GM18867 (cell line): ENCODE measurements around the gene ABL1.
"Not testable (repeated sequence)": the region's sequence is repeated elsewhere in the genome, so short reads cannot be mapped to it uniquely, and the experiment has no call there.

Source experiments
- ATAC-seq: cut with Tn5 transposase; IDR thresholded peaks from one replicate; pipeline ENCODE4 v1.9.1; 2021; ENCODE audit warnings: mild to moderate bottlenecking, moderate library complexity; ENCODE audit not compliant: unreplicated experiment

Gene ABL1

DNA sequence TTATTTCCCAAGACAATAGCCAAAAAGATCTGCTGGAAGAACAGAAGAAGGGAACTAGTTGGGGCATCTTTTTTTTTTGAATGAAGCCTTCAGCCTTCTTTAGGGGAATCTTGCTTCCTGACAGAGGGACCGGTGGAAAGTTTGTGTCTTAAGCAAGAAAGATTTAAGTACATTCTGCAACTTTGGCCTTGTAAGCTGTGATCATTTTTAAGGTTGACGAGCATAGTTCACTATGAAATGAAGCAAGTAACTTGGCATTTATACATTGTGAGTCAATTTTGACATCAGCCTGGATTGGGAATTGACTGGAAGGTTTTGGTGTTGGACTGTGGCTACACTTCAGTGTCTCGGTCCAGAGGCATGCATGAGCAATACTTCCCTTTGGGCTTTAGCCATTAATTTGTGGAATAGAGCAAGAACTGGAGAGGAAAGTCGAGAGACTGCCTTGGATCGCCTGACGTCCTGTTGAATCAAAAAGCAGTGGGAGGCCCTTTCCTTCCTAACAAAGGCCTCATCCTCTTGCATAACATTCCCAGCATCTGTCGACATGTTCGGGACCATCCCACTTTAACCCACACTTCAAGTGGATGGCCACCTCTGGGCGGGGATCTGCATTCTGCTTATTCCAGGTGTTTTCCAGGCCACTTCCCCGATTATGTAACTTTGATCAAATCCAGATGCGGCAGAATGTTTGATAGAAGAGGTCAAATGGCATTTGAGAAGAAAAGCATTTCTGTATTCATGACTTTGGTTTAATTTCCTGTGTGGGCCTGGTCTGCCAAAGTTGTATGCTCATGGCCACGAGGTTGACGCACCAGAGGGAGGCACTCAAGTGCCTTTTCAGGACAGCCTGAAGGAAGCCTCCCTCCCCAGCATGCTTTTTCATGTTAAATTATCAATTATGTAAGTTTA lies 12.5 kb downstream of the ABL1 start:
- ATAC-seq: no peak

DNA sequence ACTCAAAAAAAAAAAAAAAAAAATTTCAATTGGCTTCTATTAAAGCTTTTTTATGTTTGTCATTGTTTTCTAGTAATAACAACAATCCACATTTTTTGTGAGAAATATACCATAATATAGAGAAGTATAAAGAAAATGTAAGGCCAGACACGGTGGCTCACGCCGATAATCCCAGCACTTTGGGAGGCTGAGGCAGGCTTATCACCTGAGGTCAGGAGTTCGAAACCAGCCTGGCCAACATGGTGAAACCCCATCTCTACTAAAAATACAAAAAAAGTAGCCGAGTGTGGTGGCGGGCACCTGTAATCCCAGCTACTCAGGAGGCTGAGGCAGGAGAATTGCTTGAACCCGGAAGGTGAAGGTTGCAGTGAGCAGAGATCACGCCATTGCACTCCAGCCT lies 13.5 kb downstream of the ABL1 start:
- ATAC-seq: not testable (repeated sequence)

GRCh38 chr9:130849356-130849755 lies 14.3 kb downstream of the ABL1 start:
- no peak for ATAC-seq

- ATAC-seq: no peak
Measured at GRCh38 chr9:130852801-130853200, 17.7 kb downstream of the ABL1 start.

GRCh38 chr9:130854092-130854491 lies 19.0 kb downstream of the ABL1 start:
- no peak for ATAC-seq

- no peak for ATAC-seq
Measured at GRCh38 chr9:130854835-130855234, 19.8 kb downstream of the ABL1 start.

DNA sequence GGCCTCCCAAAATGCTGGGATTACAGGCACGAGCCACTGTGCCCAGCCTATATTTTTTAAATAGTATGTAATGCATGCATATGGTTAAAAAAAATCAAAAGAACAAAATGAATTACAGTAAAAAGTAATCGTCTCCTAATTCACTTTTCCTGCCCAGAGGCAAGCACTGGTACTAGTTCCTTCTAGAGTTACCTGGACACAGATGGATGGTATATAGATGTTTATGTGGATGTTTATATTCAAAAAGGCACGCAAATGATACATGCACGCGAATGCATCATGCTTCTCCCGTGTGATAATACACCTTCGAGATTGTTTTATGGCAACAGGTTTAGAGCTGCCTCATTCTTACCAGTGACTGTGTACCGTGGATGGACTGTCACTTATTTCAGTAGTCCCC lies 21.4 kb downstream of the ABL1 start:
- ATAC-seq: no peak

- no peak for ATAC-seq
Measured at GRCh38 chr9:130857864-130858738, 23.0 kb downstream of the ABL1 start.

DNA sequence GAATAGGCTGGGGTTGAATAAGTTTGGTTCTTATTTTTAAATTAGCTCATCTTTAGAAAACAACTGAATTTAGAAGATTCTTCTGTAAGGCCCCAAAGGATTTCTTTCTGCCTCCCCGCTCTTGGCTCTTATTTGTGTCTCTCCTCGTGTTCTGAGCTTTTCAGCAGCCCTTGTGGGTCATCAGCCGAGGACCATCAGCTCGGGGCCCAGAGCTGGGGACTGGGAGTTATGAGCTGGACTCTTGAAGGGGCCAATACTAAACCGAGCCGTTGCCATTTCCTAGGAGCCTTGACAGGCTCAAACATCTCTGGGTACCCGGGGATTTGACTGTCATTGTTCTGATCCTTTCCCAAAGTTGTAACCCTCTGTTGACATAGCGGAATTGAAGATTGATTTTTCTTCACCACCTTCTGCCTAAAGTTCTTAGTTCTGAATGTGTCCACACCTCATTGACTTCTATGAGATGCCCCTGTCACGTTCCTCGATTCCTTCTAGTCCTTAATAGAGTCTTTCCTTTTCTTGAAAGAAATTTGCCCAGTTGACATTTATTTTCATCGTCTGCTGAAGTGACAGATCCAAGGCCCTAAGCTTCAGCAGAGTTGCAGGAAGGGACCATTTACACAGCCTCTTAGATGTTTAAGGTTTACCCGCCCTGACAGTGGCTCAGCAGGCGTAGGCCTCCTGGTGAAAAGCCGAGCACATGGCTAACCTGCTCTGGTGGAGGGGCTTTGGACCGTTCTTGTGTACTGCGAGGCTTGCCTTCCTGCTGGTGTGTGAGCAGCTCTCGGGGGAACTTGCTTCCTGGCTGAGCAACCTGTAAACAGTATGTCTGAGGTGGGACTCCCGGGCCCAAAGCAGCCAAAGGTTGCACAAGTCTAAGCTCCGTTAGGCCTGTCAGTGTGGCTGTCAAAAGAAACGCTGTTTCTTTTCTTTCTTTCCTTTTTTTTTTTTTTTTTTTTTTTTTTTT lies 24.0 kb downstream of the ABL1 start:
- ATAC-seq: no peak

- ATAC-seq: no peak
Measured at GRCh38 chr9:130860458-130861316, 25.6 kb downstream of the ABL1 start.

DNA sequence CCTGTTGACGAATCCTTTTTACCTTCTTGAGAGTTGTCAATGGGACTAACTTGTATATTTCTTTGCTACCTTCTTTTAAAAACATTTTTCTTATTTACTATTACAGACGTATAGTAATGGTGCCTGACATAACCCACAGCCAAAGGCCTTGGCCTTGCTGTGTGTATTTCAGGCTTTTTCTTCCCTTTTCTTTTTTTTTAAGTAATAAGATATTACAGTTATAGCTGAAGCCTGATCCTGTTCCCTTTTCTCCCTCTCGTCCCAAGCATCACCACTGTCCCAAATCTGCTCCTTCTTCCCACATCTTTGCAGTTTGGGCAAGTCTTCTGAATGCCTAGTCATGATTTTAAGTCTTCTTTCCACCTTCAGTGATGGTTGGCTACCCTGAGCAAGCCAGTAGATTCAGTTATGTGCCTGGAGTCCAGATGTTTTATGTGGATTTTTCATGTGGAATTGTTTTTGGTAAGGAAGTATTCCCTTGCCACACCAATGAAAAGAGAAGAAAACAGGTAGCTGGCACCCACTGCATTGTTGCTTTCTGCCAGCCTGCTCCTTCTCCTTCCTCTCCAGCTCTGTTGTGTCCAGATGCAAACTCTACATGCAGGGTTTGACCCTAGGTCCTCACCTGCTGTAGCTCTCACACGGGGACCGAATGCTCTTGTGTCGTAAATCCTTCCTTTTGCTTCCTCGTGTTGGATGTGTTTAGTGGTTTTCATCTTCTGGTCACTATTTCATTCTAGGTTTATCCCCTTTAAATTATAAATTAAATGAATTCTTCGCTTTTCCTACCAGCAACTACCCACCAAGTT lies 26.5 kb downstream of the ABL1 start:
- no peak for ATAC-seq

DNA sequence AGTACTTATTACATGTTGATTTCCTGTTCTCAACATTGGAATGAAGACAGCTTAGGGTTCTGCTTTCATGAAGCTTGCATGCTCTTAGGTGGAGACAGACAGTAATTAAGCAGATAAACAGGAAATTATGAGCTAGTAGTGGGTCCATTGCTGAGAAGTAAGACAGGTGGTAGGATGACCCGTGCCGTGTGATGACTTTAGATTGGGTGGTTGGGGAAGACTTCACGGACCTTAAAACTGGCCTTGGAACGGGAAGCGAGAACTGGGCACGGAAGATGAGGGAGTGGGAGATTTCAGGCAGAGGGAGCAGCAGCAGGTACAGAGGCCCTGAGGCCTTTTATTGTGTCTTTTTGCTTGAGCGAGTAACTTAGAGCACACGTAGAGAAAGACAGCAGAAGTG lies 27.2 kb downstream of the ABL1 start:
- no peak for ATAC-seq

DNA sequence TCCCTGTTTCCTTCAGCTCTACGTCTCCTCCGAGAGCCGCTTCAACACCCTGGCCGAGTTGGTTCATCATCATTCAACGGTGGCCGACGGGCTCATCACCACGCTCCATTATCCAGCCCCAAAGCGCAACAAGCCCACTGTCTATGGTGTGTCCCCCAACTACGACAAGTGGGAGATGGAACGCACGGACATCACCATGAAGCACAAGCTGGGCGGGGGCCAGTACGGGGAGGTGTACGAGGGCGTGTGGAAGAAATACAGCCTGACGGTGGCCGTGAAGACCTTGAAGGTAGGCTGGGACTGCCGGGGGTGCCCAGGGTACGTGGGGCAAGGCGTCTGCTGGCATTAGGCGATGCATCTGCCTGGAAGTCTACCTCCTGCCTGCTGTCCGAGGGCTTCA lies 27.7 kb downstream of the ABL1 start:
- no peak for ATAC-seq

DNA sequence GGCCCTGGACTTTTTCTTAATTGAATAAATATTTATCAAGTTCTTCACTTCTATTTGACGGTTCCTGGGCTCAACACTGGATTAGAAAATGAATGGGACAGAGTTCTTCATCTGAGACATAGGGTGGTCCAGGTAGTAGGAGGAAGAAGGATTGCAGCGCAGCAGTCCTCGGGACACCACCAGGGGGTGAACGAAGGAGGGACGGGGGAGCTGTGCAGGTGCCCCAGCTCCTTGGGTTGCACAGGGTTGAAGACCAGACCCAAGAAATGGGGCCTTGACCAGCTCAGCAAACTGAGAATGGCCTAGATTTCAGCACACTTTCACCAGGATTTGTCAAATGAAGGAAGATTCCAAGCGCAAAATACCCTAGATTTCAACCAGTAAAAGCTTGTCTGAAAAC lies 29.5 kb downstream of the ABL1 start:
- no peak for ATAC-seq

- no peak for ATAC-seq
Measured at GRCh38 chr9:130865921-130866320, 30.9 kb downstream of the ABL1 start.

- ATAC-seq: no peak
Measured at GRCh38 chr9:130866474-130866965, 31.5 kb downstream of the ABL1 start.

GRCh38 chr9:130867556-130867955 lies 32.5 kb downstream of the ABL1 start:
- no peak for ATAC-seq

GRCh38 chr9:130868230-130868629 lies 33.2 kb downstream of the ABL1 start:
- ATAC-seq: no peak

DNA sequence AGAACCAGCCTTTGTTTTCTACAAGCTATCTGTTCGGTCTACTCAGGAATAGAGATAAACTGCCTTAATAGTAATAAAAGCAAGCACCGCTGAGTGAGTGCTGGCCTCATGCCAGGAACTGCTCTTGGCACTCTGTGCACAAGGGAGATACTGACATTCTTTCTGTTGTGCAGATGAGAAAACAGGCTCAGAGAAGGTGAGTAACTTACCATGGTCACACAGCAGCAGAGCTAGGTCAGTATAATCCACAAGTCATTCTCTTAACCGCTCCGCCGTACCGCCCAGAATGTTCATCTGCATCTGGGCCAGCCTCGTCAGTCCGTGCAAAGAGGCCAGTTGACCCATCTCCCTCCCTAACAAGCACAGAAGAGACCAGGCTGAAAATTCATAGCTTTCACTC lies 34.2 kb downstream of the ABL1 start:
- ATAC-seq: no peak
